HG02973 (cell line): Measurements from ENCODE around the gene SBDS.
A peak's percentile ranks its signal among the peaks of the same experiment; 100 is the strongest.
"Not testable (repeated sequence)": the region's sequence is repeated elsewhere in the genome, so short reads cannot be mapped to it uniquely, and the experiment has no call there.

Experiments
- ATAC-seq: cut with Tn5 transposase; IDR thresholded peaks from one replicate; pipeline ENCODE4 v1.9.1; 2021; ENCODE audit warnings: moderate library complexity; ENCODE audit not compliant: unreplicated experiment

Gene SBDS

GRCh38 chr7:66995050-66995776, at the start of gene SBDS:
TSS of gene SBDS (minus strand) at chr7:66995586. CDS start at chr7:66995417, 169 bp downstream.
- peak; percentile 55 for ATAC-seq

- ATAC-seq: not testable (repeated sequence)
These were observed 48.2 kb upstream of the SBDS start for GRCh38 chr7:67043559-67043930.

GRCh38 chr7:67042781-67043558, 47.6 kb upstream of the SBDS start:
- not testable (repeated sequence) for ATAC-seq

- not testable (repeated sequence) for ATAC-seq
These were observed 45.4 kb upstream of the SBDS start for GRCh38 chr7:67040832-67041231.

- ATAC-seq: not testable (repeated sequence)
These were observed 41.3 kb upstream of the SBDS start for GRCh38 chr7:67036432-67037395.

GRCh38 chr7:67033251-67033650, 37.9 kb upstream of the SBDS start:
- ATAC-seq: no peak

DNA sequence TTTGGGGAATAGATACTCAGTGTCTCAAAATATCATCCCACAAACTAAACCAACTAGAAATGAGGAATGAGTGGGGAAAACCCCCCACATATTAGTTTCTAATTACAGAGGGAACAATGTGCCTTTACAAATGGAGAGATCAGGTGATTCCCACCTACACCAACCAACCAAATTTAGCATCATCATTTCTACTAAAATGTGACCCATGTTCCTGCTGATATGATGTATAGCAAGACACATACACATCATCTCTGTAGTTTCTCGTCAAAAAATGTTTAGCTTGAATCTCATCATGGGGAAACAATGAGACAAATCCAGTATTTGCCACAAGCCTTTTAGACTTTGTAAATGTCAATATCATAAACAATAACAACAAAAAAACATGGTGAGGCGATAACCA, 36.3 kb upstream of the SBDS start:
- ATAC-seq: not testable (repeated sequence)

- ATAC-seq: not testable (repeated sequence)
These were observed 30.1 kb upstream of the SBDS start for GRCh38 chr7:67025459-67025858.

DNA sequence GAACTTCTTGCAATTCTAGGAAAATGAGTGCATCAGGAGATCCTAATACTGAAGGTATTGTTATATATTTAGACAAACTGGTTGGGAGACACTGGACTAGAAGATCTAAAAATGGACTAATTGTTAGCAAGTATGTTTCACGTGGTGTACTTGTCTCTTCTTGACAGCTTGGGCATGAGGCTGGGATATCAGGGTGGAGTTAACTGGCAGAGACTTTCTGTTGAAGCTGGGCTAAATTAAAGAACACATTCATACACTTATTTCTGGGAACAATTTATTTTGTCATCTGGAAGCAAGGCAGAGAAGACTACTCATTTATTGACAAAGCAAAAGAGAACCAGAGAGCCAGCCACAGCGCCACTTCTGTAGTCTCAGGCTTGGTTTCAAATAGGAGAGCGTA, 27.1 kb upstream of the SBDS start:
- ATAC-seq: no peak

DNA sequence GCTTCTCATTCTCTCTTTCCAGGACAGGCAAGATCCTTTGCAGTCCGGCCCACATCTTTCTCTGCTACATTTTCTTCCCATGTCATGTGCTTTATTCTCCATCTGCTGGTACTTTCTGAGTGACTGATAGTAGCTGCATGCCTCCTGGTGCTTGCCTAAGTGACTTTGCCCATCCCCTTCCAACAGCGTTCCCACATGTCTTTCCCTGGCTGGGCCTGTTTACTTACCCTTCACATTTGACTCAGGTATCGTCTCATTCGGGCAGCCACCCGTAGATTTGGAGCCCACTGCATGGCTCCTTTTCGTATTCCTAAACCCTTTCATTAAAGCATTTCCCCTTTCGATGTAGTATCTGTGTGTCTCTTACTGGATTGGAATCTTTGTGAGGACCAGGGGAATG, 25.9 kb upstream of the SBDS start:
- no peak for ATAC-seq

GRCh38 chr7:67019562-67020390, 24.4 kb upstream of the SBDS start:
- ATAC-seq: no peak

GRCh38 chr7:67018940-67019339, 23.6 kb upstream of the SBDS start:
- no peak for ATAC-seq

- not testable (repeated sequence) for ATAC-seq
These were observed 22.6 kb upstream of the SBDS start for GRCh38 chr7:67017971-67018370.

- ATAC-seq: not testable (repeated sequence)
These were observed 18.8 kb upstream of the SBDS start for GRCh38 chr7:67014076-67014622.

DNA sequence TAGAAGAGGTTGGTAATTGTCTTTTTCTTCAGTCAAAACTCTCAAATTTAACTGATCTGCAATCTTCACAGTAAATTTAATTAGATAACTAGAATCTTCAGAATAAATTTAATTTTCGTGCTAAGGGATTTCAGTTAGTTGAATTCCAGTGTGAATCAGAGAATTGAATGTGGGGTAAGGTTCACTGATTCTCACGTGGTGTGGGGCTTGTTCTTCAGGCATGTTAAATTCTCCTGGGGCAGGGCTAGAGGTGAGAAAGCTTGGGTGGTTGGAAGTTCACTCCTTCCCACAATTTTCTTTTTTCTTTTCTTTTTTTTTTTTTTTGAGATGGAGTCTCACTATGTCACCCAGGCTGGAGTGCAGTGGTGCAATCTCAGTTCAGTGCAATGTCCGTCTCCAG, 14.3 kb upstream of the SBDS start:
- not testable (repeated sequence) for ATAC-seq

GRCh38 chr7:67008260-67008659, 12.9 kb upstream of the SBDS start:
- ATAC-seq: no peak

GRCh38 chr7:67006965-67007364, 11.6 kb upstream of the SBDS start:
- ATAC-seq: no peak

DNA sequence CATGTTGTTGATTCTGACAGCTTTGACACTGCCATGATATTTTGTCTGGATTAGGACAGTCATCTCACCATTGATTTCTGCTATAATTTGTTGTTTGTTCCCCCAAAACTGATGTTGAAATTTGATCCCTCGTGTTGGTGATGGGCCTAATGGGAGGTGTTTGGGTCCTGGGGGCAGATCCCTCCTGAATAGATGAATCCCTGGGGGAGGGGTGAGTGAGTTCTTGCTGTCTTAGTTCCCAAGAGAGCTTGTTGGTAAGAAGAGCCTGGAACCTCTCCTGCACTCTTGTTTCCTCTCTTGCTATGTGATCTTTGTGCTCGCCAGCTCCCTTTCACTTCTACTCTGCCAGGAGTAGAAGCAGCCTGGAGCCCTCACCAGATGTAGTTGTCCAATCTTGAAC, 8.8 kb upstream of the SBDS start:
- not testable (repeated sequence) for ATAC-seq

GRCh38 chr7:67000601-67001258, 5.3 kb upstream of the SBDS start:
- ATAC-seq: not testable (repeated sequence)
